AG04449 (cell line): ENCODE data around the gene DCLRE1B.

Source experiments
- CTCF ChIA-PET: fragments of 350-600 bp; formaldehyde crosslinking; extraction: SDS; loops from one replicate; lab custom pipeline; 2021; ENCODE audit warnings: antibody characterized with exemption; lab: Yijun Ruan, JAX
- POLR2A ChIA-PET: fragments of 400-600, 350-600 bp; formaldehyde crosslinking; extraction: SDS; loops from one replicate; lab custom pipeline; 2020; ENCODE audit warnings: antibody characterized with exemption, inconsistent platforms; lab: Yijun Ruan, JAX
- DNase-seq: peaks from one replicate; pipeline ENCODE4 v3.0.0-alpha.2; 2010; ENCODE audit warnings: low read depth, low spot score
- H3K4me3 ChIP-seq: 2 replicates; pipeline ENCODE4 v1.5.1; 2011; ENCODE audit warnings: low read depth, mild to moderate bottlenecking, control low read depth, low read length
- CTCF ChIP-seq: IDR thresholded peaks from one replicate; pipeline ENCODE4 v1.5.1; 2011; ENCODE audit warnings: mild to moderate bottlenecking, moderate library complexity, low read length, control low read depth, inconsistent platforms; ENCODE audit not compliant: insufficient read depth; ENCODE audit errors: missing control alignments

Gene DCLRE1B

GRCh38 chr1:113928187-113928930 lies 23.2 kb downstream of the DCLRE1B start:
- ChIA-PET CTCF (interaction anchor here (0.6 to 4.6 kb wide), 8 partner anchors 11 to 354 kb away, joined by 3 to 47 read pairs (median 5); partner anchors contain the start of gene AP4B1), POLR2A (interaction anchor here (1.6 to 3.9 kb wide), 3 partner anchors 15 to 50 kb away, joined by 4 to 46 read pairs (median 6); partner anchors contain the start of genes AP4B1, DCLRE1B and OLFML3)
- TF ChIP-seq CTCF: no peak
- no peak for DNase-seq
- H3K4me3 ChIP-seq: peak overlapping the region; percentile 89

GRCh38 chr1:113928941-113929749 lies 24.0 kb downstream of the DCLRE1B start, which contains the start of gene HIPK1:
HIPK1 (plus strand) TSS chr1:113929324.
- peak within 1 kb of the TSS; percentile 89 for H3K4me3 ChIP-seq
- TF ChIP-seq CTCF: no peak
- peak; percentile 17 for DNase-seq
- CTCF ChIA-PET: interaction anchor here (0.5 to 4.6 kb wide), 13 partner anchors 9 to 1213 kb away, joined by 3 to 47 read pairs (median 6); partner anchors contain the start of genes AP4B1, DCLRE1B and OLFML3
- POLR2A ChIA-PET: interaction anchor here (1.0 to 3.9 kb wide), 5 partner anchors 16 to 170 kb away, joined by 4 to 46 read pairs (median 6); partner anchors contain the start of genes AP4B1, DCLRE1B, OLFML3 and PHTF1

GRCh38 chr1:113929750-113930498 lies 24.8 kb downstream of the DCLRE1B start:
- ChIA-PET CTCF (interaction anchor here (0.9 to 4.6 kb wide), 21 partner anchors 9 to 1213 kb away, joined by 3 to 47 read pairs (median 6); partner anchors contain the start of genes AP4B1, DCLRE1B, LRIG2 and OLFML3), POLR2A (interaction anchor here (1.0 to 3.9 kb wide), 6 partner anchors 16 to 170 kb away, joined by 3 to 46 read pairs (median 5); partner anchors contain the start of genes AP4B1, DCLRE1B, OLFML3 and PHTF1)
- peak overlapping the region; percentile 89 for H3K4me3 ChIP-seq
- TF ChIP-seq CTCF: peak; percentile 14
- no peak for DNase-seq

- peak; percentile 24 for DNase-seq
- TF ChIP-seq CTCF: no peak
- ChIA-PET CTCF (interaction anchor here (1.0 to 4.6 kb wide), 18 partner anchors 8 to 857 kb away, joined by 3 to 47 read pairs (median 4); partner anchors contain the start of genes AP4B1, DCLRE1B, LRIG2 and OLFML3), POLR2A (interaction anchor here (0.7 to 3.9 kb wide), 3 partner anchors 16 to 49 kb away, joined by 3 to 46 read pairs (median 3); partner anchors contain the start of genes AP4B1, DCLRE1B and OLFML3)
- H3K4me3 ChIP-seq: peak overlapping the region; percentile 89
Measured at GRCh38 chr1:113930499-113931161, 25.5 kb downstream of the DCLRE1B start.

GRCh38 chr1:113931451-113931851 lies 26.3 kb downstream of the DCLRE1B start:
- POLR2A ChIA-PET: interaction anchor here (3.9 kb wide), 1 partner anchor 27 kb away, joined by 46 read pairs; the partner anchor contains the start of genes AP4B1 and DCLRE1B
- peak overlapping the region; percentile 89 for H3K4me3 ChIP-seq
- no peak for TF ChIP-seq CTCF
- no peak for DNase-seq
- CTCF ChIA-PET: interaction anchor here (1.0 to 4.6 kb wide), 13 partner anchors 7 to 415 kb away, joined by 3 to 47 read pairs (median 6); partner anchors contain the start of genes AP4B1 and DCLRE1B
